HG03175 (cell line): ENCODE data around the gene THOC5.
"Not testable (repeated sequence)": the region's sequence is repeated elsewhere in the genome, so short reads cannot be mapped to it uniquely, and the experiment has no call there.

Source experiments
- ATAC-seq: cut with Tn5 transposase; IDR thresholded peaks from one replicate; pipeline ENCODE4 v1.9.1; 2021; ENCODE audit warnings: mild to moderate bottlenecking, moderate library complexity; ENCODE audit not compliant: unreplicated experiment

Gene THOC5

GRCh38 chr22:29563652-29564460, 10.3 kb upstream of the THOC5 start:
- ATAC-seq, result no peak

- no peak for ATAC-seq
These were observed 6.3 kb upstream of the THOC5 start for GRCh38 chr22:29559853-29560252.

GRCh38 chr22:29559030-29559429, 5.5 kb upstream of the THOC5 start:
- no peak for ATAC-seq

GRCh38 chr22:29555065-29555644, 1.6 kb upstream of the THOC5 start:
- no peak for ATAC-seq

GRCh38 chr22:29552357-29552756, 1.2 kb downstream of the THOC5 start:
- not testable (repeated sequence) for ATAC-seq

- ATAC-seq, result no peak
These were observed 3.6 kb downstream of the THOC5 start for GRCh38 chr22:29550005-29550404.

- not testable (repeated sequence) for ATAC-seq
These were observed 8.5 kb downstream of the THOC5 start for GRCh38 chr22:29545045-29545444.

GRCh38 chr22:29541845-29542244, 11.7 kb downstream of the THOC5 start:
- ATAC-seq, result no peak

GRCh38 chr22:29539105-29539504, 14.5 kb downstream of the THOC5 start:
- ATAC-seq, result no peak

- no peak for ATAC-seq
These were observed 17.1 kb downstream of the THOC5 start for GRCh38 chr22:29536411-29536810.

- ATAC-seq, result no peak
These were observed 22.1 kb downstream of the THOC5 start for GRCh38 chr22:29531419-29531818.

- ATAC-seq, result no peak
These were observed 22.8 kb downstream of the THOC5 start for GRCh38 chr22:29530716-29531115.

GRCh38 chr22:29528144-29528543, 25.4 kb downstream of the THOC5 start:
- no peak for ATAC-seq

- ATAC-seq, result no peak
These were observed 28.9 kb downstream of the THOC5 start for GRCh38 chr22:29524442-29525191.

GRCh38 chr22:29523761-29524160, 29.8 kb downstream of the THOC5 start:
- no peak for ATAC-seq

GRCh38 chr22:29521526-29521925, 32.0 kb downstream of the THOC5 start:
- ATAC-seq, result no peak

GRCh38 chr22:29520851-29521250, 32.7 kb downstream of the THOC5 start:
- ATAC-seq, result no peak

- ATAC-seq, result no peak
These were observed 33.6 kb downstream of the THOC5 start for GRCh38 chr22:29519996-29520395.

GRCh38 chr22:29518427-29518826, 35.1 kb downstream of the THOC5 start:
- no peak for ATAC-seq

- no peak for ATAC-seq
These were observed 36.2 kb downstream of the THOC5 start for GRCh38 chr22:29517215-29517908.

- no peak for ATAC-seq
These were observed 41.5 kb downstream of the THOC5 start for GRCh38 chr22:29512031-29512430.
